ENCODE results near the gene FARP1. TPM values are rescaled to one million over a fixed set of nuclear protein-coding genes. Genes with fewer than 3 reads are reported as not detected.

Gene FARP1
- polyA plus RNA-seq, 2 of the 4 experiments (the other 2 are of a cell fraction), result 9.4 to 13.0 TPM

DNA sequence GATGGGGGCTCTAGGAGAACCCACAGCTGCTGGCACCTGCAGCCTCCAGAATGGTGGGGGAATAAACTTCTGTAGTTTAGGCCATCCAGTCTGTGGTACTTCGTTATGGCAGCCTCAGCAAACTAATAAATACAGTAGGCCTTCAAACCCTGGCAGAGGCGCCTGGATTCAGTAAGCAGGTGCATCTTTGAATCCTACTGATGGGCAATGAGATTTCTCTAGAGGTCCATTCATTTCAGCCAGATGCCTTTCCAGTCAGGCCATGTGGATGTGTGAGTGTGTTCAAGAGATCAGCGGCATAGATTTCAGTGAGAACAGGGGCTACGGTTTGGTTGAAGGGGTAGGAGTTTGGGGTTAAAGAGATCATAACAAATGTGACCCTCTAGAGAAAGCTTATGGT, 217.7 kb downstream of the FARP1 start (continued):
- TF ChIP-seq, protein P1, sequence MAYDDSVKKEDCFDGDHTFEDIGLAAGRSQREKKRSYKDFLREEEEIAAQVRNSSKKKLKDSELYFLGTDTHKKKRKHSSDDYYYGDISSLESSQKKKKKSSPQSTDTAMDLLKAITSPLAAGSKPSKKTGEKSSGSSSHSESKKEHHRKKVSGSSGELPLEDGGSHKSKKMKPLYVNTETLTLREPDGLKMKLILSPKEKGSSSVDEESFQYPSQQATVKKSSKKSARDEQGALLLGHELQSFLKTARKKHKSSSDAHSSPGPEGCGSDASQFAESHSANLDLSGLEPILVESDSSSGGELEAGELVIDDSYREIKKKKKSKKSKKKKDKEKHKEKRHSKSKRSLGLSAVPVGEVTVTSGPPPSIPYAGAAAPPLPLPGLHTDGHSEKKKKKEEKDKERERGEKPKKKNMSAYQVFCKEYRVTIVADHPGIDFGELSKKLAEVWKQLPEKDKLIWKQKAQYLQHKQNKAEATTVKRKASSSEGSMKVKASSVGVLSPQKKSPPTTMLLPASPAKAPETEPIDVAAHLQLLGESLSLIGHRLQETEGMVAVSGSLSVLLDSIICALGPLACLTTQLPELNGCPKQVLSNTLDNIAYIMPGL (CRISPR knock-in tag; IDR thresholded peaks at IDR 0.05; ENCODE audit: borderline replicate concordance), result no peak
- TF ChIP-seq KDM1A (IDR thresholded peaks at IDR 0.05; ENCODE audit: low read depth) (no peak), ZNF302 (CRISPR knock-in tag; IDR thresholded peaks at IDR 0.05) (no peak), ESRRA (IDR thresholded peaks at IDR 0.05; ENCODE audit: borderline replicate concordance, low read length) (no peak), BHLHE40 (IDR thresholded peaks at IDR 0.05; ENCODE audit: low read depth, low read length) (no peak), CHD2 (IDR thresholded peaks at IDR 0.05; ENCODE audit: low read length, partially characterized antibody) (no peak), EHF (CRISPR knock-in tag; IDR thresholded peaks at IDR 0.05) (no peak), MYC (IDR thresholded peaks at IDR 0.05; ENCODE audit: borderline replicate concordance, low read length) (no peak), SMC3 (IDR thresholded peaks at IDR 0.05) (no peak), EP300 (IDR thresholded peaks at IDR 0.05) (no peak)
- TF ChIP-seq, protein P2, sequence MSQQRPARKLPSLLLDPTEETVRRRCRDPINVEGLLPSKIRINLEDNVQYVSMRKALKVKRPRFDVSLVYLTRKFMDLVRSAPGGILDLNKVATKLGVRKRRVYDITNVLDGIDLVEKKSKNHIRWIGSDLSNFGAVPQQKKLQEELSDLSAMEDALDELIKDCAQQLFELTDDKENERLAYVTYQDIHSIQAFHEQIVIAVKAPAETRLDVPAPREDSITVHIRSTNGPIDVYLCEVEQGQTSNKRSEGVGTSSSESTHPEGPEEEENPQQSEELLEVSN (IDR thresholded peaks at IDR 0.05; ENCODE audit: borderline replicate concordance, low read depth), result no peak

DNA sequence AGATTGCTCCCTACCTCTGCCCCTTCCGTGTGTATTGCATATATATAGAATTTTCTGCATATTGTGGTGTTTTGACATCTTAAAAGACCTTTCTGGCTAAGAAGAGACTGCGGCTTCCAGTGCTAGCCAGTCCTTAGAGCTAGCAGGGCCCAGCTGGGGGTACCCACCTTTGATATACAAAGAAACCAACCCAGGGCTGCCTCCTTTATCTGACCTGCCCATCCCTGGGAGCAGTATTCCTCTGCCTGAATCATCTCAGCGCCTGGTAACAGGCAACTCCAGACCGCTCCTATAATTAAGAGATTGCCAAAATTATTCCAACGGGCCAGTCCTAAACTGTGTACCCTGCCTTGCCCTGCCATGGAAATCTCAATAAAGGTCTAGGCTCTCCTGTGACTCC, 220.4 kb downstream of the FARP1 start:
- CTCF ChIA-PET, result no interaction called here
- no peaks in the 10 kb centered on the region for H3K9me3 ChIP-seq
- TF ChIP-seq, protein P3, sequence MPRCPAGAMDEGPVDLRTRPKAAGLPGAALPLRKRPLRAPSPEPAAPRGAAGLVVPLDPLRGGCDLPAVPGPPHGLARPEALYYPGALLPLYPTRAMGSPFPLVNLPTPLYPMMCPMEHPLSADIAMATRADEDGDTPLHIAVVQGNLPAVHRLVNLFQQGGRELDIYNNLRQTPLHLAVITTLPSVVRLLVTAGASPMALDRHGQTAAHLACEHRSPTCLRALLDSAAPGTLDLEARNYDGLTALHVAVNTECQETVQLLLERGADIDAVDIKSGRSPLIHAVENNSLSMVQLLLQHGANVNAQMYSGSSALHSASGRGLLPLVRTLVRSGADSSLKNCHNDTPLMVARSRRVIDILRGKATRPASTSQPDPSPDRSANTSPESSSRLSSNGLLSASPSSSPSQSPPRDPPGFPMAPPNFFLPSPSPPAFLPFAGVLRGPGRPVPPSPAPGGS (IDR thresholded peaks at IDR 0.05), result no peak
- TF ChIP-seq ZNF302 (CRISPR knock-in tag; IDR thresholded peaks at IDR 0.05) (no peak), HOXB13 (CRISPR knock-in tag; IDR thresholded peaks at IDR 0.05; ENCODE audit: low read depth) (no peak), CEBPB (IDR thresholded peaks at IDR 0.05) (no peak), FOXS1 (CRISPR knock-in tag; IDR thresholded peaks at IDR 0.05) (no peak), KDM1A (IDR thresholded peaks at IDR 0.05; ENCODE audit: low read depth) (no peak), PHF8 (IDR thresholded peaks at IDR 0.05; ENCODE audit: borderline replicate concordance, low read depth) (no peak), ZC3H11A (IDR thresholded peaks at IDR 0.05) (no peak), RNF2 (IDR thresholded peaks at IDR 0.05; ENCODE audit: borderline replicate concordance, low read depth) (no peak), EHF (CRISPR knock-in tag; IDR thresholded peaks at IDR 0.05) (no peak)
- TF ChIP-seq, protein P4, sequence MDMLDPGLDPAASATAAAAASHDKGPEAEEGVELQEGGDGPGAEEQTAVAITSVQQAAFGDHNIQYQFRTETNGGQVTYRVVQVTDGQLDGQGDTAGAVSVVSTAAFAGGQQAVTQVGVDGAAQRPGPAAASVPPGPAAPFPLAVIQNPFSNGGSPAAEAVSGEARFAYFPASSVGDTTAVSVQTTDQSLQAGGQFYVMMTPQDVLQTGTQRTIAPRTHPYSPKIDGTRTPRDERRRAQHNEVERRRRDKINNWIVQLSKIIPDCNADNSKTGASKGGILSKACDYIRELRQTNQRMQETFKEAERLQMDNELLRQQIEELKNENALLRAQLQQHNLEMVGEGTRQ (IDR thresholded peaks at IDR 0.05), result no peak
- FAIRE-seq, result no peak
- POLR2A ChIA-PET, result no interaction called here
- no peak overlapping the region for H3K27ac ChIP-seq
- H3K4me2 ChIP-seq, result no peak overlapping the region
- no peak for ATAC-seq
- WGBS (ENCODE audit: missing lambda C conversion rate), result 93% methylated on average over 5 of the region's 5 CpGs
- DNase-seq (ENCODE audit: low read depth in 1 of 2, low spot score in 1 of 2), result no peak
- H3K4me3 ChIP-seq, result no peak overlapping the region
- no peaks in the 10 kb centered on the region for H3K4me1 ChIP-seq

DNA sequence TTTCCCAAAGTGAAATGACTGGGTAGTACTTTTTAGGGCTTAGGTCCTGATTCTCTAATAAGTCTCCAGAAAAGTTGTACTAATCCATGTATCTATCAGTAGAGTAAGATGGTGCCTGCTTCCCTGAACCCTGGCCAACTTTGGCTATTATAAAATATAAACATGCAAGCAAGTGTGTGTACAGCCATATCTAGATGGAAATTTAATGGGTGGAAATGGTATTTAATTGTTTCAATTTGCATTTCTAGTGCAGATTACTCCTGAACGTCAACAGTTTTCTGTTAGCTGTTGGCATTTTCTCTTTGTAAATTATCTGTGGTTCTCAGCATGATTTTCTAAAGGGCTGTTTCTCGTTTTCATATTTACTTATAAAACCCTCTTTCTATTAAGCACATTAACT, 221.3 kb downstream of the FARP1 start:
- FAIRE-seq (no peak), ATAC-seq (no peak), DNase-seq (ENCODE audit: low read depth in 1 of 2, low spot score in 1 of 2) (no peak)
- Histone ChIP-seq H3K27ac (no peak overlapping the region), H3K4me2 (no peak overlapping the region), H3K4me1 (no peaks in the 10 kb centered on the region), H3K4me3 (no peak overlapping the region), H3K9me3 (no peaks in the 10 kb centered on the region)
- ChIA-PET POLR2A (no interaction called here), CTCF (no interaction called here)
- 83% methylated on average over 2 of the region's 2 CpGs for WGBS (ENCODE audit: missing lambda C conversion rate)
- TF ChIP-seq FOSL2 (IDR thresholded peaks at IDR 0.05) (no peak), FOSL2 (CRISPR knock-in tag; IDR thresholded peaks at IDR 0.05) (no peak), PHF8 (IDR thresholded peaks at IDR 0.05; ENCODE audit: borderline replicate concordance, low read depth) (no peak), BHLHE40 (IDR thresholded peaks at IDR 0.05; ENCODE audit: low read depth, low read length) (no peak), EP300 (IDR thresholded peaks at IDR 0.05) (no peak), JUNB (IDR thresholded peaks at IDR 0.05) (no peak), TP53 (CRISPR knock-in tag; IDR thresholded peaks at IDR 0.05) (no peak), GATA3 (IDR thresholded peaks at IDR 0.05; ENCODE audit: borderline replicate concordance) (no peak), ZSCAN20 (CRISPR knock-in tag; IDR thresholded peaks at IDR 0.05) (no peak), CBX2 (IDR thresholded peaks at IDR 0.05; ENCODE audit: borderline replicate concordance, low read depth) (no peak), CBX8 (IDR thresholded peaks at IDR 0.05) (no peak), CHD2 (IDR thresholded peaks at IDR 0.05; ENCODE audit: low read length, partially characterized antibody) (no peak), SREBF2 (IDR thresholded peaks at IDR 0.05) (no peak), MYC (IDR thresholded peaks at IDR 0.05; ENCODE audit: borderline replicate concordance, low read length) (no peak)
- TF ChIP-seq, protein P5, sequence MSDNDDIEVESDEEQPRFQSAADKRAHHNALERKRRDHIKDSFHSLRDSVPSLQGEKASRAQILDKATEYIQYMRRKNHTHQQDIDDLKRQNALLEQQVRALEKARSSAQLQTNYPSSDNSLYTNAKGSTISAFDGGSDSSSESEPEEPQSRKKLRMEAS (IDR thresholded peaks at IDR 0.05), result no peak
- TF ChIP-seq, protein P4 (IDR thresholded peaks at IDR 0.05), result no peak
- TF ChIP-seq, protein P6, sequence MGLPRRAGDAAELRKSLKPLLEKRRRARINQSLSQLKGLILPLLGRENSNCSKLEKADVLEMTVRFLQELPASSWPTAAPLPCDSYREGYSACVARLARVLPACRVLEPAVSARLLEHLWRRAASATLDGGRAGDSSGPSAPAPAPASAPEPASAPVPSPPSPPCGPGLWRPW (IDR thresholded peaks at IDR 0.05), result no peak

All from A549 (cell line).